HG03558 (cell line): ENCODE results near the gene SAFB.

Source experiments
- ATAC-seq: cut with Tn5 transposase; IDR thresholded peaks from one replicate; pipeline ENCODE4 v1.9.1; 2021; ENCODE audit warnings: moderate number of reproducible peaks; ENCODE audit not compliant: unreplicated experiment; ENCODE audit errors: extremely low read depth

Gene SAFB

GRCh38 chr19:5624741-5625278 is 1.9 kb downstream of the SAFB start:
- ATAC-seq: no peak

- ATAC-seq: no peak
Measured at GRCh38 chr19:5625641-5626040, 2.8 kb downstream of the SAFB start.

DNA sequence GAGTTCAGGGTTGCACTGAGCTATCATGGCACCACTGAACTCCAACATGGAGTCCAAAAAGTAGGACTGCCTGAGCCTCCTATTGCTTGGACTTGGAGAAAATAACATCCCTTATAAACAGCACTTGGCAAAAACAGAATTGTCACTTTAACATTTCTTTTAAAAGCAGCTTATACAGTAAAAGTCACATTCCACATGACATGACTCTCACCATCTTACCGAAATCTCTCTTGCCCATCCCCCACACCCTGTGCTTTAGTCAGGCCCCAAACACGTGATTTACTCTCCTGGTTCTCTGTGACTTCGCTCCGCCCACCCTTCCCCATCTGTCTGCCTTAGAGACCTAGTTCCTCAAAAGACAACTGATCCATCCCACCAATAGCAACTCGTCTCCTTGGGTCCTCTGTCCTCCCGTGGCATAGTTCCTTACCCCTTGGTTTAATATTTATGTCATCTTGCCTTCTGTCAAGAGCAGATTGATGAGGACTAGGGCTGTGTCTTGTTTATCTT is 4.6 kb downstream of the SAFB start:
- ATAC-seq: no peak

- ATAC-seq: no peak
Measured at GRCh38 chr19:5628461-5628860, 5.6 kb downstream of the SAFB start.

GRCh38 chr19:5628919-5629481 is 6.1 kb downstream of the SAFB start:
- no peak for ATAC-seq

GRCh38 chr19:5631567-5632240 is 8.8 kb downstream of the SAFB start:
- no peak for ATAC-seq

GRCh38 chr19:5632241-5632612 is 9.3 kb downstream of the SAFB start:
- no peak for ATAC-seq

- ATAC-seq: no peak
Measured at GRCh38 chr19:5632657-5633056, 9.8 kb downstream of the SAFB start.

DNA sequence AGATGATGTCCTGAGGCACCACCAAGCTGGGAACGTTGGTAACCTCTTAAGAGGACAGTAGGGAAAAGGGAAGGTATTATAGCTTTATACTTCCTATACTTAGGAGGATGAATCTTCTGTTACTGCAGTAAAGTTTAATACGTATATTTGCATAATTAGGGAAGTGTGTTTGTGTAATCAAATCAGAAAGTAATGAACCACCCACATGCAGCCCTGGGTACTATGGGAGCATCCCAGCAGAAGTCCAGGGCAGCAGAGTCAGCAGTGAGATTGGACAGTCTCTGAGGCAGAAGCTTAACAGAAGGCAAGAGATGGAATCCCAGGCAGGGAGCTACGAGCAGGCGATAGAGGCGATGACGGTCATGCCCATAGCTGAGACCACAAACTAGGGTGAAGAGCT is 12.5 kb downstream of the SAFB start:
- ATAC-seq: no peak

DNA sequence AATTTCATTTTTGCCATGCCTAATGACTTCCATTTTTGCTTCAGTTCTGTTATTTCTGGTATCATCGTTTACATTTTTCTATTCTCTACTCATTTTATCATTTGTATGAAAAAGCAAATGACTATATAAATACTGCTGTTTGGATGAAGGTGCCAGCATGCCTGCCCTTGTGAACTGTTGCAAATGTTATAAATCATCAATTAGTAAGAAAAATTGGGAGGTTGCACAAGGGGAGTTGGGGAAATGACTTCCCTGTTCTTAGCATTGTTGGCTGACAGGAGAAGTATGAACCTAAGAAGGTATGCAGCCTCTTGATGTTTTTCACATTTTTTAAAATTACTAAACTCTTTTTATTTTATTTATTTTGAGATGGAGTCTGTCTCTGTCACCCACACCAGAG is 15.1 kb downstream of the SAFB start:
- ATAC-seq: no peak

GRCh38 chr19:5641171-5641570 is 18.3 kb downstream of the SAFB start:
- no peak for ATAC-seq

GRCh38 chr19:5642204-5642603 is 19.3 kb downstream of the SAFB start:
- no peak for ATAC-seq

DNA sequence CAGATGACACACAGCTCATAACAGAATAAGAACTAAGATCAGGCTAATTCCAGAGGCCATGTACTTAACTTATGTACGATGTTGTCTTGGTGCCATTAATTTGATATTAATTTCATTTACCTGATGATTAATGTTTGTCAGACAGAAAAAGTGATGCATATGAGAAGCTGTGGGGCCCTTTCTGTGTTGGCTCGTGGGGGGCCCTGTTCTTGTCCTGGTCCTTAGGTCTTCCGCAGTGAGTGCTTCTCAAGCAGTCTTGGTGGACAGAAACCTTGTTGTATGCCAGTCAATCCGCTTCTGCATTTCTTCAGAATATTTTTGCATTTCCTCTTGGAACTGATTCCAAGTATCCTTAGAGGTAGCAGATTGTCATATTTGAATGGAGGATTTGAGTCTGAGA is 20.2 kb downstream of the SAFB start:
- ATAC-seq: no peak

GRCh38 chr19:5644037-5644436 is 21.2 kb downstream of the SAFB start:
- no peak for ATAC-seq

DNA sequence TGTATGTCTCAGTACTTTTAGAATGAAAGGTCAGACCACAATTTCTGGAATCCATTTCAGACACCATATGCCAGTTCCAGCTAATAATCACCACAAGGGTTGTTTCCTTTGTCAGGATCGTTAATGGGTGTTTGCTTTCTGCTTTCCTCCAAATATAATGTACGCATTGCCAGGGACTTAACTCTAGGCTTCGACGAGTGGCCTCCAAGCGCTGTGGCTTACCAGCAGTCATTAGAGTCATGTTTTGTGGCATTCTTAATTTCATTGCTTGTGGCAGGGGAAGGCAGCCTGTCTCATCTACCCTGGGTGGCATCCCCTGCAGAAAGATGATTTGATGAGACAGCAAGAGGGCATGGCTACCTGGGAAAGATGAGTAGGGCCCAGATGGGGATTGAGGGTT is 22.5 kb downstream of the SAFB start:
- ATAC-seq: no peak

DNA sequence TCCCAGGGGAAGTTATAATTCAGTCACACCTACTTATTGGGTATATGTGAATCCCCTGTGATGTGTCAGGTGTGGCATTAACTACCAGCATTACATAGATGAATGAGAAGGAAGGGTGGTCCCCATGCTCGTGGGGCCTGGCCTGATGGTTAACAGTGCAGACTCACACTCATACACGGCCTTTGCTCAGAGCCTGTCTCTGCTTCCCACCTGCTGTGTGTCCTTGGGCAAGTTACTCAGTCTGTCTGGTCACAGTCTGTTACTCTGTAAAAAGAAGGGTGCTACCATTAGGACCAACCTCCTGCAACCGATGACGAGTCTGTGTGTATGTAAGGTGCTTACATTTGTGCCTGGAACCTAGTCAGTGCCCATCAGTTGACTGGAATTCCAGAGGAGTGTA is 23.8 kb downstream of the SAFB start:
- no peak for ATAC-seq

DNA sequence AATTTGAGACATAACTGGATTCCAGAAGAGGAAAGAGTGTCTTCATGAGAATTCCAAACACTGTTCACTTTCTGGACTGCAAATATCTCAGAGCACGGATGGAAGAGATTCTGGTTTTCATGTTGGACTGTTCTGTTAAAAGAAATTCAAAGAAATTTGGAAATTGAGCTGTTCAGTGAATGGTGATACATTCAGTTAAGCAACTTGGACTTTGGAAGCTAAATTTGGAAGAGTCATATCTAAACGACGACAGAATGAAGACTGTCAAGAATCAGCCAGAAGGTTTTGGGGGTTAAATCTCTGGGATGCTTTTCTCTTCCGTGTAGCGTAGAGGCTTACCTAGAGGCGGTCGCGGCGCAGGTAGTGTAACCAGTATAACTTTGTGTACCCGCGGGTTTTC is 25.6 kb downstream of the SAFB start:
- no peak for ATAC-seq

DNA sequence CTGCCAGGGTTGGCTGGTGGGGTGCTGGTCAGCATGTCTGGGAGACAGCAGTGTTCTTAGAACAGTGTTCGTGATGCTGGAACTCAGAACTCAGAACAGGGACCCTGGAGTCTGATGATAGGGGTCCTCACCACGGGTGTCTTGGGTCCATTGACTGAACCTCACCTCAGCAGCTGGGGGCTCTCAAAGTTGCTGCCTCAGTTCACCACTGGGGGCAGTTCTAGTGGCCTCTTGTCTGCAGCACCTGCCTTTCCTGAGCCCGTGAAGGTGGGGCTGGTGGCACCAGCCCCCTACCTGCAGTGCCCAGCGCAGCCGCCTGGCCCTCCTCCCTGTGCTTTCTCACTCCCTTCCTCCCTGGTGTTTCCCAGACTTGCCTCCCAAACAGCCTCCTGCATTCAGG is 28.5 kb downstream of the SAFB start:
- ATAC-seq: no peak

DNA sequence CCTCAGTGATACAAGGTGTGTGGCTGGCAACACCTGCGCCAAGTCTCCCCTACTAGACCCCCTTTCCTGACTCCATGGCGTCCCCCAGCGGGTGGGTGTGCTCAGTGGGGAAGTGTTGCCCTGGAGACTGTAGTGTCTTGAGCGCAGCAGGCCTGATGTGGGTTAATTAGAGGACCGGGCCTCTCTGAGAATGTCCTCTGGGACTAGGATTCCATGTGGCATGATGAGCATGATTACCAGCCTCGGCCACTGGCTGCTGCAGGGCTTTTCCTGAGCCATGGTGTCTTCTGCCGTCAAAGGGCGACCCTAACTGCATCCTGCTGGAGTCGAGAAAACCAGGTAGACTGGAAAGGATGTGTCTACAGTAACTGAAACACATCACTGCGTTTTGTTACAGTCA is 29.4 kb downstream of the SAFB start:
- ATAC-seq: no peak

- no peak for ATAC-seq
Measured at GRCh38 chr19:5654931-5655330, 32.0 kb downstream of the SAFB start.

- ATAC-seq: no peak
Measured at GRCh38 chr19:5655412-5655811, 32.5 kb downstream of the SAFB start.

- no peak for ATAC-seq
Measured at GRCh38 chr19:5661483-5661882, 38.6 kb downstream of the SAFB start.
